ENCODE results near the gene FGF8.

DNA sequence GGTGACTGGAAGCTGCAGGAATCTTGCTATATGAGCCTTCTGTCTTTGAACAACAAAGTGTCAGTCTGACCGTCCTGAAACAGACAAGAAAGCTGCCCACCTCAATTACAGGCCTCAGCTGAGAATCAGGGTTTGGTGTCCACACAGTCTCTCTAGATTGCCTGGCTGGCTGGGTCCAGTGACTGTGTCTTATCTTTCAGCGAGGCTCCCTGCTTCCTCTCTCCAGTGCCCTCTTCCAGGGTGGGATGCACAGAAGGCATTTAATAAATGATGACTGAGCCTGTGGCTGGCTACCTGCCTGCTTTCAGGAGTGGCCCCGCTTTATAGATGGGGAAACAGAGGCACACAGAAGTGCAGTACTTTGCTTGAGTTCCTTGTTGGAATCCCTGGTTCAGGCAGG lies 27.4 kb downstream of the FGF8 start:
- TF ChIP-seq, protein P1, sequence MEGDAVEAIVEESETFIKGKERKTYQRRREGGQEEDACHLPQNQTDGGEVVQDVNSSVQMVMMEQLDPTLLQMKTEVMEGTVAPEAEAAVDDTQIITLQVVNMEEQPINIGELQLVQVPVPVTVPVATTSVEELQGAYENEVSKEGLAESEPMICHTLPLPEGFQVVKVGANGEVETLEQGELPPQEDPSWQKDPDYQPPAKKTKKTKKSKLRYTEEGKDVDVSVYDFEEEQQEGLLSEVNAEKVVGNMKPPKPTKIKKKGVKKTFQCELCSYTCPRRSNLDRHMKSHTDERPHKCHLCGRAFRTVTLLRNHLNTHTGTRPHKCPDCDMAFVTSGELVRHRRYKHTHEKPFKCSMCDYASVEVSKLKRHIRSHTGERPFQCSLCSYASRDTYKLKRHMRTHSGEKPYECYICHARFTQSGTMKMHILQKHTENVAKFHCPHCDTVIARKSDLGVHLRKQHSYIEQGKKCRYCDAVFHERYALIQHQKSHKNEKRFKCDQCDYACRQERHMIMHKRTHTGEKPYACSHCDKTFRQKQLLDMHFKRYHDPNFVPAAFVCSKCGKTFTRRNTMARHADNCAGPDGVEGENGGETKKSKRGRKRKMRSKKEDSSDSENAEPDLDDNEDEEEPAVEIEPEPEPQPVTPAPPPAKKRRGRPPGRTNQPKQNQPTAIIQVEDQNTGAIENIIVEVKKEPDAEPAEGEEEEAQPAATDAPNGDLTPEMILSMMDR (IDR thresholded peaks at IDR 0.05): no peak
- TF ChIP-seq ZFX (IDR thresholded peaks at IDR 0.05; ENCODE audit: borderline replicate concordance): no peak
